Effector memory CD4-positive, alpha-beta T cell (primary cell): Measurements from ENCODE around the gene MAP2K7.
A peak's percentile ranks its signal among the peaks of the same experiment; 100 is the strongest.
"Not testable (repeated sequence)": the region's sequence is repeated elsewhere in the genome, so short reads cannot be mapped to it uniquely, and the experiment has no call there.

ENCODE experiments used
- DNase-seq, 3 donors: peaks; one replicate each; pipeline ENCODE4 v3.0.0-alpha.2; 2020
- H3K27ac ChIP-seq: 2 replicates; pipeline ENCODE4 v1.7.0; 2013; ENCODE audit warnings: mild to moderate bottlenecking, low read length, moderate library complexity; ENCODE audit not compliant: insufficient read depth, poor library complexity, severe bottlenecking
- H3K27me3 ChIP-seq: replicated peaks from 2 replicates; pipeline ENCODE4 v1.7.0; 2013; ENCODE audit warnings: mild to moderate bottlenecking, low read length; ENCODE audit not compliant: insufficient read depth, control insufficient read depth, poor library complexity, severe bottlenecking
- H3K36me3 ChIP-seq: 2 replicates; pipeline ENCODE4 v1.7.0; 2013; ENCODE audit warnings: mild to moderate bottlenecking, low read length, moderate library complexity; ENCODE audit not compliant: control insufficient read depth, insufficient read depth
- H3K4me1 ChIP-seq: 2 replicates; pipeline ENCODE4 v1.7.0; 2013; ENCODE audit warnings: low read length, mild to moderate bottlenecking; ENCODE audit not compliant: control insufficient read depth, insufficient read depth, poor library complexity, severe bottlenecking
- H3K4me3 ChIP-seq: 2 replicates; pipeline ENCODE4 v1.7.0; 2013; ENCODE audit warnings: low read length, low read depth, mild to moderate bottlenecking; ENCODE audit not compliant: insufficient read depth, poor library complexity, severe bottlenecking
- H3K9me3 ChIP-seq: 2 replicates; pipeline ENCODE4 v1.7.0; 2013; ENCODE audit warnings: mild to moderate bottlenecking, low read length, moderate library complexity; ENCODE audit not compliant: control insufficient read depth
- total RNA-seq, 3 donors: gene quantifications; one replicate each; lab custom pipeline; 2026; lab: John Stamatoyannopoulos, UW

Gene MAP2K7
- 45.9 to 59.4 (median 47.9) reads per million in 3 donors for total RNA-seq

- peak within 1 kb of the TSS; percentile 68 for H3K4me3 ChIP-seq
- H3K27me3 ChIP-seq: no peaks in the 10 kb centered on the region
- peak; percentile 100 for DNase-seq
Measured at GRCh38 chr19:7903244-7904073, at the start of gene MAP2K7. MAP2K7 (plus strand) TSS chr19:7903877; CDS start chr19:7903945, 68 bp downstream.

GRCh38 chr19:7855426-7856108, 48.1 kb upstream of the MAP2K7 start:
- no peaks in the 10 kb centered on the region for H3K9me3 ChIP-seq
- no peak for DNase-seq
- H3K4me1 ChIP-seq: peaks cover 6% of the 10 kb centered on the region
- no peak overlapping the region for H3K27ac ChIP-seq
- no peaks in the 10 kb centered on the region for H3K27me3 ChIP-seq
- no peaks in the 10 kb centered on the region for H3K36me3 ChIP-seq
- H3K4me3 ChIP-seq: no peak overlapping the region

More at GRCh38 chr19:7903244-7904073, at the start of gene MAP2K7:
- Histone ChIP-seq H3K27ac (peak within 1 kb of the TSS; percentile 85), H3K36me3 (peaks cover 10% of the 10 kb centered on the region), H3K9me3 (no peaks in the 10 kb centered on the region), H3K4me1 (peaks cover 22% of the 10 kb centered on the region)

- Histone ChIP-seq H3K4me1 (peaks cover 6% of the 10 kb centered on the region), H3K4me3 (no peak overlapping the region), H3K9me3 (no peaks in the 10 kb centered on the region), H3K36me3 (no peaks in the 10 kb centered on the region), H3K27me3 (no peaks in the 10 kb centered on the region), H3K27ac (no peak overlapping the region)
- no peak for DNase-seq
Measured at GRCh38 chr19:7856109-7856591, 47.5 kb upstream of the MAP2K7 start.

GRCh38 chr19:7856679-7857663, 46.7 kb upstream of the MAP2K7 start:
- no peak for DNase-seq
- Histone ChIP-seq H3K27me3 (no peaks in the 10 kb centered on the region), H3K4me1 (peaks cover 13% of the 10 kb centered on the region), H3K27ac (no peak overlapping the region), H3K36me3 (no peaks in the 10 kb centered on the region), H3K4me3 (no peak overlapping the region), H3K9me3 (no peaks in the 10 kb centered on the region)

GRCh38 chr19:7857727-7858108, 46.0 kb upstream of the MAP2K7 start:
- H3K36me3 ChIP-seq: no peaks in the 10 kb centered on the region
- H3K4me3 ChIP-seq: no peak overlapping the region
- no peak for DNase-seq
- no peak overlapping the region for H3K27ac ChIP-seq
- no peaks in the 10 kb centered on the region for H3K27me3 ChIP-seq
- H3K4me1 ChIP-seq: peaks cover 18% of the 10 kb centered on the region
- H3K9me3 ChIP-seq: no peaks in the 10 kb centered on the region

GRCh38 chr19:7858109-7858770, 45.4 kb upstream of the MAP2K7 start:
- Histone ChIP-seq H3K36me3 (no peaks in the 10 kb centered on the region), H3K4me3 (no peak overlapping the region), H3K9me3 (no peaks in the 10 kb centered on the region), H3K27ac (no peak overlapping the region), H3K27me3 (no peaks in the 10 kb centered on the region), H3K4me1 (peaks cover 16% of the 10 kb centered on the region)
- DNase-seq: no peak

- not testable (repeated sequence) for H3K27ac ChIP-seq, H3K4me3 ChIP-seq, H3K27me3 ChIP-seq, DNase-seq, H3K36me3 ChIP-seq, H3K9me3 ChIP-seq
- H3K4me1 ChIP-seq: peaks cover 12% of the 10 kb centered on the region
Measured at GRCh38 chr19:7859087-7859486, 44.6 kb upstream of the MAP2K7 start.

GRCh38 chr19:7859831-7860713, 43.6 kb upstream of the MAP2K7 start:
- no peaks in the 10 kb centered on the region for H3K36me3 ChIP-seq
- no peak overlapping the region for H3K4me3 ChIP-seq
- DNase-seq: no peak
- H3K9me3 ChIP-seq: no peaks in the 10 kb centered on the region
- H3K27me3 ChIP-seq: no peaks in the 10 kb centered on the region
- H3K4me1 ChIP-seq: peaks cover 16% of the 10 kb centered on the region
- H3K27ac ChIP-seq: no peak overlapping the region
